CD4-positive, alpha-beta T cell (primary cell): Measurements from ENCODE around the gene WAC. TPM values are rescaled to one million over a fixed set of nuclear protein-coding genes. Genes with fewer than 3 reads are reported as not detected.

Experiments used
- ATAC-seq: fragments of 200-7000 bp; cut with Tn5 transposase; one replicate; pipeline ENCODE4 v1.10.0; 2022; ENCODE audit warnings: mild to moderate bottlenecking; ENCODE audit not compliant: poor library complexity
- CTCF ChIA-PET: fragments of 350-600 bp; sonication (Branson Sonifier 250); formaldehyde crosslinking; loops from one replicate; lab custom pipeline; 2021; ENCODE audit warnings: antibody characterized with exemption, inconsistent platforms; lab: Charles Lee
- POLR2A ChIA-PET: fragments of 350-600 bp; sonication (Branson Sonifier 250); formaldehyde crosslinking; loops from one replicate; lab custom pipeline; 2021; ENCODE audit warnings: antibody characterized with exemption, inconsistent platforms; lab: Charles Lee
- DNase-seq, 14 experiments: peaks; one replicate each; pipeline ENCODE4 v3.0.0-alpha.2; 2013 to 2020; ENCODE audit warnings: mixed read lengths in 2 of 14
- H3K27ac ChIP-seq, 2 donors: one replicate each; pipeline versions ENCODE4 v1.5.1 to v1.7.0; 2013; ENCODE audit warnings: low read length in 2 of 2, low read depth in 1 of 2, mild to moderate bottlenecking in 1 of 2
- H3K27me3 ChIP-seq, 2 experiments: 1 replicate in 1 of 2; 2 replicates in 1 of 2; pipeline versions ENCODE4 v1.6.1 to v1.7.0; 2013; ENCODE audit warnings: low read length in 2 of 2, control low read depth in 1 of 2, mild to moderate bottlenecking in 1 of 2, moderate library complexity in 1 of 2; ENCODE audit not compliant: insufficient read depth in 2 of 2, control insufficient read depth in 1 of 2
- H3K36me3 ChIP-seq: one replicate; pipeline ENCODE4 v1.6.1; 2013; ENCODE audit warnings: low read length, control low read depth; ENCODE audit not compliant: insufficient read depth
- H3K4me1 ChIP-seq: one replicate; pipeline ENCODE4 v1.6.1; 2013; ENCODE audit warnings: low read length, control low read depth; ENCODE audit not compliant: insufficient read depth
- H3K4me3 ChIP-seq: one replicate; pipeline ENCODE4 v1.5.1; 2013; ENCODE audit warnings: mild to moderate bottlenecking, low read length, moderate library complexity
- H3K9me3 ChIP-seq, 2 experiments: 1 replicate in 1 of 2; 2 replicates in 1 of 2; pipeline versions ENCODE4 v1.6.1 to v1.7.0; 2013; ENCODE audit warnings: low read length in 2 of 2, mild to moderate bottlenecking in 2 of 2, control low read depth in 1 of 2, moderate library complexity in 1 of 2; ENCODE audit not compliant: control insufficient read depth in 1 of 2, insufficient read depth in 1 of 2
- H3K27ac Mint-ChIP-seq: one replicate; pipeline ENCODE4 v1.8.0; 2020; ENCODE audit warnings: mixed read lengths
- H3K27me3 Mint-ChIP-seq: one replicate; pipeline ENCODE4 v1.8.0; 2021; ENCODE audit warnings: mixed read lengths
- H3K36me3 Mint-ChIP-seq: one replicate; pipeline ENCODE4 v1.8.0; 2021; ENCODE audit warnings: low read depth, mixed read lengths
- H3K4me1 Mint-ChIP-seq: one replicate; pipeline ENCODE4 v1.8.0; 2021; ENCODE audit warnings: low read depth, mixed read lengths
- H3K4me3 Mint-ChIP-seq: one replicate; pipeline ENCODE4 v1.8.0; 2020; ENCODE audit warnings: mild to moderate bottlenecking, mixed read lengths
- H3K9me3 Mint-ChIP-seq: one replicate; pipeline ENCODE4 v1.8.0; 2020; ENCODE audit warnings: mixed read lengths
- CTCF ChIP-seq: fragments of 200-600 bp; IDR thresholded peaks from one replicate; pipeline ENCODE4 v1.8.0; 2022; ENCODE audit warnings: antibody characterized with exemption, mild to moderate bottlenecking
- intact Hi-C, 2 experiments: fragments of 100-400 bp; cut with DNase I in 1 of 2; cut with micrococcal nuclease in 1 of 2; formaldehyde crosslinking; loops; one replicate each; pipeline versions ENCODE4 v1.15.1 to v1.9.0; 2023 to 2025; cut with DNase I, micrococcal nuclease
- total RNA-seq, 174 experiments: library from RNA in 2 of 174; stranded (reverse) in 2 of 174; gene quantifications; one replicate each; pipeline ENCODE4 v1.2.3 and lab custom pipeline; 2021 to 2026

Gene WAC
- total RNA-seq, 2 experiments from 2014 or later, result 169 to 177 TPM

DNA sequence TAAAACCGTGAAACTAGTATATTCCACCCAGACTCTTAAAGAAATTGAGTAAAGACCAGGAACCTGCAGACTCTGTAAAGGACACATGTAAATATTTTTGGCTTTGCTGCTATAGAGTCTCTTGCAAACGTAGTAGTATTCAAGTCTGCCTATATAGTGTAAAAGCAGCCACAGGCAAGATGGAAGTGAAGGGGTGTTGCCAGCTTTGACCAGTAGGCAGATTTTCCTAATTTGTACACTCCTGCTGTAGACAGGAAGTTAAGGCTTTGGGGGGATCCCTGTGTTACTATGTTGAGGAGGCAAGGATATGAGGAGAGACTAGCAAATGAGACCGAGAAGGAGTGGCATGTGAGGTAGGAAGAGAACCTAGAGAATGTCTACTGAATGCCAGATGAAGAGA, 27.7 kb downstream of the WAC start:
- Histone ChIP-seq H3K9me3 (no peaks in the 10 kb centered on the region), H3K4me1 (peaks cover 39% of the 10 kb centered on the region), H3K27ac (no peak overlapping the region), H3K4me3 (no peak overlapping the region), H3K27me3 (no peaks in the 10 kb centered on the region), H3K36me3 (peaks cover 61% of the 10 kb centered on the region)
- TF ChIP-seq CTCF, result no peak
- Mint-ChIP-seq H3K27ac (no peak overlapping the region), H3K4me3 (no peak overlapping the region), H3K4me1 (peaks cover 91% of the 10 kb centered on the region), H3K9me3 (no peaks in the 10 kb centered on the region), H3K36me3 (peaks cover 87% of the 10 kb centered on the region), H3K27me3 (no peaks in the 10 kb centered on the region)
- ATAC-seq (no peak), DNase-seq (no peak)
- POLR2A ChIA-PET, result no interaction called here
- intact Hi-C loops, result no loop called here
- CTCF ChIA-PET, result no interaction called here

DNA sequence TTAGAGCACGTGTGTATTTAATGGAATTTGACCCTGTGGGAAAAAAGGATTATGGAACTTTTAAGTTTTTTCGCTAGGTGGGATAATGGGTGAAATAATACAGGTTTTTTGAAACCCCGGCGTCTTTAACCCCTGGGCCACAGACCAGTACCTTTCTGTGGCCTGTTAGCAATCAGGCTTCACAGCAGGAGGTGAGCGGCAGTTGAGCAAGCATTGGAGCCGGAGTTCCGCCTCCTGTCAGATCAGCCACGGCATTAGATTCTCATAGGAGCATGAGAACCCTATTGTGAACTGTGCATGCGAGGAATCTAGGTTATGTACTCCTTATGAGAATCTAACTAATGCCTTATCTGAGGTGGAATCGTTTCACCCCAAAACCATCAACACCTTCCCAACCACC, 28.6 kb downstream of the WAC start:
- no peak for TF ChIP-seq CTCF
- POLR2A ChIA-PET, result no interaction called here
- H3K4me1 ChIP-seq, result peaks cover 39% of the 10 kb centered on the region

DNA sequence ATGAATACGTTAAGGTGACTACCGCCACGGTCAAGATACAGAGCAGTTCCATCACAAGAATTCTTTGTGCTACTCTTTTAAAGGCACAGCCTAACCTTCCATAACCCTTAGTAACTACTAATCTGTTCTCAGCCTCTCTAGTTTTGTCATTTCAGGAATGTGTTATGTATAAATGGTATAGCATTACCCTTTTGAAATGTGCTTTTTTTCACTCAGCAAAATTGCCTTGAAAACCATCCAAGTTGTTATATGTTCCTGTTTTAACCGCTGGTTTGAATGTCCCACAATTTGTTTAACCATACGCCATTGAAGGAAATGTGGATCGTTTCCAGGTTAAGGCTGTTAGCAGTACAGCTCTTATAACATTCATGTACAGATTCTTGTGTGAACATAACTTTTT, 32.0 kb downstream of the WAC start:
- Mint-ChIP-seq H3K4me1 (peaks cover 95% of the 10 kb centered on the region), H3K27ac (peak overlapping the region; percentile 28), H3K9me3 (no peaks in the 10 kb centered on the region), H3K4me3 (peak overlapping the region; percentile 40), H3K36me3 (peaks cover 88% of the 10 kb centered on the region), H3K27me3 (no peaks in the 10 kb centered on the region)
- Histone ChIP-seq H3K4me1 (peaks cover 38% of the 10 kb centered on the region), H3K27ac (no peak overlapping the region), H3K36me3 (peaks cover 39% of the 10 kb centered on the region), H3K9me3 (no peaks in the 10 kb centered on the region), H3K27me3 (no peaks in the 10 kb centered on the region), H3K4me3 (no peak overlapping the region)
- ChIA-PET POLR2A (interaction anchor here (0.6 to 1.3 kb wide), 3 partner anchors 9 to 14 kb away, joined by 3 to 4 read pairs (median 3); no protein-coding TSS in a partner anchor), CTCF (interaction anchor here (1.2 kb wide), 1 partner anchor 19 kb away, joined by 3 read pairs; no protein-coding TSS in a partner anchor)
- TF ChIP-seq CTCF, result no peak
- DNase-seq (no peak), ATAC-seq (no peak)
- intact Hi-C loops, result loop anchor here in 1 of 2 experiments (5.0 kb wide), 1 partner anchor 33 kb away; the partner anchor contains the start of gene WAC

More for the DNA sequence above, 28.6 kb downstream of the WAC start:
- Histone ChIP-seq H3K27me3 (no peaks in the 10 kb centered on the region), H3K27ac (no peak overlapping the region), H3K36me3 (peaks cover 57% of the 10 kb centered on the region), H3K9me3 (no peaks in the 10 kb centered on the region), H3K4me3 (no peak overlapping the region)
- Mint-ChIP-seq H3K36me3 (peaks cover 87% of the 10 kb centered on the region), H3K27ac (no peak overlapping the region), H3K9me3 (no peaks in the 10 kb centered on the region), H3K4me1 (peaks cover 93% of the 10 kb centered on the region), H3K27me3 (no peaks in the 10 kb centered on the region), H3K4me3 (no peak overlapping the region)
- ATAC-seq, result no peak
- CTCF ChIA-PET, result no interaction called here
- intact Hi-C loops, result no loop called here
- DNase-seq, result no peak
